HepG2 (cell line): ENCODE measurements around the gene ADGRG6. TPM values are rescaled to one million over a fixed set of nuclear protein-coding genes. Genes with fewer than 3 reads are reported as not detected.

ENCODE experiments used
- CCAR2 ChIP-seq: fragments of 200-400 bp; formaldehyde crosslinking; optimal IDR thresholded peaks from 2 replicates; pipeline ENCODE3; 2018; ENCODE audit warnings: low read depth, mild to moderate bottlenecking, low read length, moderate library complexity
- JUN ChIP-seq: sonication (generic); formaldehyde crosslinking; IDR thresholded peaks from 2 replicates; pipeline ENCODE4 v1.4.0; 2020; ENCODE audit warnings: mild to moderate bottlenecking, missing genetic modification reagents
- THYN1 ChIP-seq: sonication (generic); formaldehyde crosslinking; IDR thresholded peaks from 2 replicates; pipeline ENCODE4 v1.8.1; 2023; ENCODE audit warnings: low read depth, mild to moderate bottlenecking, moderate library complexity, missing genetic modification reagents, borderline replicate concordance
- ZEB1 ChIP-seq: IDR thresholded peaks from 2 replicates; pipeline ENCODE4 v1.6.1; 2012; ENCODE audit warnings: mild to moderate bottlenecking, low read depth, inconsistent platforms; ENCODE audit not compliant: insufficient replicate concordance
- ZFY ChIP-seq: sonication (generic); formaldehyde crosslinking; IDR thresholded peaks from 2 replicates; pipeline ENCODE4 v1.4.0; 2020; ENCODE audit warnings: missing genetic modification reagents
- ZNF296 ChIP-seq: sonication (generic); formaldehyde crosslinking; conservative IDR thresholded peaks from 2 replicates; pipeline ENCODE4 v1.5.0; 2020; ENCODE audit warnings: mild to moderate bottlenecking, missing genetic modification reagents
- ZNF326 ChIP-seq: sonication (generic); formaldehyde crosslinking; IDR thresholded peaks from 2 replicates; pipeline ENCODE4 v1.4.0; 2020; ENCODE audit warnings: missing genetic modification reagents, borderline replicate concordance
- ZNF331 ChIP-seq: sonication (generic); formaldehyde crosslinking; IDR thresholded peaks from 2 replicates; pipeline ENCODE4 v1.4.0; 2020; ENCODE audit warnings: missing genetic modification reagents
- ZNF460 ChIP-seq: sonication (generic); formaldehyde crosslinking; IDR thresholded peaks from 2 replicates; pipeline ENCODE4 v1.5.1; 2020; ENCODE audit warnings: missing genetic modification reagents, mild to moderate bottlenecking, borderline replicate concordance
- ZNF607 ChIP-seq: sonication (generic); formaldehyde crosslinking; IDR thresholded peaks from 2 replicates; pipeline ENCODE4 v1.5.1; 2020; ENCODE audit warnings: missing genetic modification reagents, mild to moderate bottlenecking, borderline replicate concordance
- polyA plus RNA-seq, 8 experiments: library from polyadenylated mRNA; depleted of rRNA in 3 of 8; stranded (reverse) in 7 of 8; unstranded in 1 of 8; fragments of >200 nt; fragmentation: Illumina TruSeq in 4 of 8; extraction: Trizol in 4 of 8; gene quantifications; 2 replicates each; pipeline versions ENCODE4 v1.2.1 to v1.2.3, GENCODE V29; 2011 to 2016; ENCODE audit warnings: low read depth in 4 of 8, missing spikeins in 1 of 8, mixed read lengths in 1 of 8; ENCODE audit not compliant: insufficient read depth in 1 of 8
- total RNA-seq, 5 experiments: library from RNA; depleted of rRNA; stranded (reverse); fragments of >200 nt; fragmentation: Illumina TruSeq; extraction: Trizol; gene quantifications; 2 replicates each; pipeline ENCODE4 v1.2.3, GENCODE V29; 2016; ENCODE audit warnings: low read depth in 1 of 5
- TF ChIP-seq, protein P1 (sequence below): sonication (generic); formaldehyde crosslinking; IDR thresholded peaks from 2 replicates; pipeline ENCODE4 v1.5.1; 2020; ENCODE audit warnings: missing genetic modification reagents, mild to moderate bottlenecking, borderline replicate concordance
- TF ChIP-seq, protein P2 (sequence below): sonication (generic); formaldehyde crosslinking; IDR thresholded peaks from 2 replicates; pipeline ENCODE4 v1.8.0; 2022; ENCODE audit warnings: mild to moderate bottlenecking, missing genetic modification reagents; ENCODE audit not compliant: insufficient replicate concordance

Gene ADGRG6
- total and polyA plus RNA-seq, 2 of the 13 experiments (the other 11 are each of a cell fraction or from before 2014, with no cell fraction given) = 129 to 249 TPM

DNA sequence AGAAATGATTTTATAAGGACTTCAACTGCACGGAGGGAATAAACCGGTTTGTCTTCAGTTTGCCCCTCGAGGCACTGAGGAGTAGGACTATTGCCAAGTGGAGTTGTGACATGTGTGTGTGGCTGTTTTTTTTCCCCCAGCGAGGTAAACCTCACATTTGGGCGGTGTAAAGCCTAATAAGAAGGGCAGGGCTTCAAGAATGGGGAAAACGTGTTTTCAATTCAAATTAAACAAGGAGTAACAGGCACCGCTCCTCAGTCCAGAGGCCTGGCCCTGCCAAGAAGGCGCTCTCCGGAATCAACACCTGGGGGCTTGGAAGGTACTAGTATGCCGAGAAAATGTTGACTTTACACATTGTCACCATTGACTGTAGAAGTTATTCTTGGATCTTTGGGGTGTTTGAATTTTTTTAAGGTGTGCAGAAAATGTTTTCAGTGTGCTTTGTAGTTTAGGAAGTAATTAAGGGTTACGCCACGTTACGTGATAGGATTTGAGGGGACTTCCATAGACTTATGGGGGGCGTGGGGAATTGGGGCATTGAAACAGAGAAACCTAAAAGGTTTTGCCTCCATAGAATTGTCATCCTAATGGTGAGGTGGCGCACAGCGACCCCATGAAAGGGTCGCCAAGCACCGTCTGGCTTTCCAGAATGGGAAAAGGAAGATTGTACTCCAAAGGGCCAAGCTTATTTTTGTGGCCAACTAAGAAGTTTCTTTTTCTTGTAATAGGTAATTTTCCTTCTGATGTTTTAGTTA, 791 bp downstream of the ADGRG6 start (continued):
- TF ChIP-seq, protein P1, sequence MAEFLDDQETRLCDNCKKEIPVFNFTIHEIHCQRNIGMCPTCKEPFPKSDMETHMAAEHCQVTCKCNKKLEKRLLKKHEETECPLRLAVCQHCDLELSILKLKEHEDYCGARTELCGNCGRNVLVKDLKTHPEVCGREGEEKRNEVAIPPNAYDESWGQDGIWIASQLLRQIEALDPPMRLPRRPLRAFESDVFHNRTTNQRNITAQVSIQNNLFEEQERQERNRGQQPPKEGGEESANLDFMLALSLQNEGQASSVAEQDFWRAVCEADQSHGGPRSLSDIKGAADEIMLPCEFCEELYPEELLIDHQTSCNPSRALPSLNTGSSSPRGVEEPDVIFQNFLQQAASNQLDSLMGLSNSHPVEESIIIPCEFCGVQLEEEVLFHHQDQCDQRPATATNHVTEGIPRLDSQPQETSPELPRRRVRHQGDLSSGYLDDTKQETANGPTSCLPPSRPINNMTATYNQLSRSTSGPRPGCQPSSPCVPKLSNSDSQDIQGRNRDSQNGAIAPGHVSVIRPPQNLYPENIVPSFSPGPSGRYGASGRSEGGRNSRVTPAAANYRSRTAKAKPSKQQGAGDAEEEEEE = peak; percentile 39; the same call in 1 of the 2 replicates
- TF ChIP-seq THYN1 (CRISPR knock-in tag) (0 out of 2 replicates have a peak, but pooled peaks have one; percentile 63), ZNF331 (0 out of 2 replicates have a peak, but pooled peaks have one; percentile 28), ZFY (CRISPR knock-in tag) (peak; percentile 17; the same call in 1 of the 2 replicates), ZNF326 (CRISPR knock-in tag) (no peak), ZNF460 (CRISPR knock-in tag) (no peak), ZEB1 (peak; percentile 49), ZNF296 (CRISPR knock-in tag) (no peak), CCAR2 (no peak), ZNF607 (0 out of 2 replicates have a peak, but pooled peaks have one; percentile 9), JUN (CRISPR knock-in tag) (peak; percentile 48; the same call in 1 of the 2 replicates)
- TF ChIP-seq, protein P2, sequence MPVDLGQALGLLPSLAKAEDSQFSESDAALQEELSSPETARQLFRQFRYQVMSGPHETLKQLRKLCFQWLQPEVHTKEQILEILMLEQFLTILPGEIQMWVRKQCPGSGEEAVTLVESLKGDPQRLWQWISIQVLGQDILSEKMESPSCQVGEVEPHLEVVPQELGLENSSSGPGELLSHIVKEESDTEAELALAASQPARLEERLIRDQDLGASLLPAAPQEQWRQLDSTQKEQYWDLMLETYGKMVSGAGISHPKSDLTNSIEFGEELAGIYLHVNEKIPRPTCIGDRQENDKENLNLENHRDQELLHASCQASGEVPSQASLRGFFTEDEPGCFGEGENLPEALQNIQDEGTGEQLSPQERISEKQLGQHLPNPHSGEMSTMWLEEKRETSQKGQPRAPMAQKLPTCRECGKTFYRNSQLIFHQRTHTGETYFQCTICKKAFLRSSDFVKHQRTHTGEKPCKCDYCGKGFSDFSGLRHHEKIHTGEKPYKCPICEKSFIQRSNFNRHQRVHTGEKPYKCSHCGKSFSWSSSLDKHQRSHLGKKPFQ (CRISPR knock-in tag) = peak; percentile 48
